HepG2 (cell line): ENCODE results near the gene BTBD7. TPM values are rescaled to one million over a fixed set of nuclear protein-coding genes. Genes with fewer than 3 reads are reported as not detected.

Source experiments
- ATAC-seq: fragments of 200-7000 bp; cut with Tn5 transposase; 3 replicates; pipeline ENCODE4 v1.9.1; 2020; ENCODE audit warnings: mild to moderate bottlenecking, moderate library complexity
- BruUV-seq: library from RNA; stranded (reverse); fragments of 400-500 nt; replicated peaks from 2 replicates; lab custom pipeline; 2021; lab: Mats Ljungman, UMichigan
- CTCF ChIA-PET: fragments of 300-600 bp; formaldehyde crosslinking; extraction: SDS; loops from one replicate; lab custom pipeline; 2021; ENCODE audit warnings: low total read pairs, inconsistent platforms, low intra/inter-chr PET ratio; lab: Yijun Ruan, JAX
- POLR2A ChIA-PET: fragments of 350-600 bp; sonication (Branson Sonifier 250); formaldehyde crosslinking; loops from one replicate; lab custom pipeline; 2020; ENCODE audit warnings: antibody characterized with exemption, inconsistent platforms; lab: Yijun Ruan, JAX
- DNase-seq: peaks from one replicate; pipeline ENCODE4 v3.0.0-alpha.2; 2015; ENCODE audit warnings: low spot score
- FAIRE-seq: peaks from 3 replicates; lab custom pipeline; 2011; peaks lifted over from hg19 to GRCh38; lab: Jason Lieb, UNC
- H2AFZ ChIP-seq: one replicate; pipeline ENCODE4 v1.6.1; 2011; ENCODE audit warnings: low read length, inconsistent platforms
- H3K27ac ChIP-seq: fragments of 300-600 bp; 3 replicates; pipeline ENCODE4 v1.8.0; 2011; ENCODE audit warnings: mixed run types, mild to moderate bottlenecking, mixed read lengths, low read length, inconsistent platforms; ENCODE audit not compliant: insufficient read depth; ENCODE audit errors: extremely low read length
- H3K27me3 ChIP-seq, 2 experiments: fragments of 200-600 bp in 1 of 2; 2 replicates in 1 of 2; 3 replicates in 1 of 2; pipeline versions ENCODE4 v1.6.0 to v1.8.0; 2011; ENCODE audit warnings: low read length in 2 of 2, mild to moderate bottlenecking in 2 of 2, moderate library complexity in 2 of 2, inconsistent platforms in 1 of 2; ENCODE audit not compliant: insufficient read depth in 2 of 2, control insufficient read depth in 1 of 2
- H3K36me3 ChIP-seq, 2 experiments: fragments of 200-600 bp in 1 of 2; replicated peaks in 1 of 2; 2 replicates in 1 of 2; 3 replicates in 1 of 2; pipeline versions ENCODE4 v1.5.1 to v1.8.0; 2011; ENCODE audit warnings: low read length in 2 of 2, inconsistent platforms in 1 of 2; ENCODE audit not compliant: insufficient read depth in 2 of 2, control insufficient read depth in 1 of 2
- H3K4me1 ChIP-seq: 2 replicates; pipeline ENCODE4 v1.5.1; 2012; ENCODE audit warnings: low read length, inconsistent platforms; ENCODE audit not compliant: insufficient read depth
- H3K4me2 ChIP-seq: 2 replicates; pipeline ENCODE4 v1.6.0; 2011; ENCODE audit warnings: low read depth, low read length, inconsistent platforms
- H3K4me3 ChIP-seq, 3 experiments: fragments of 200-600 bp in 1 of 3; sonication (generic), shearing (Covaris generic) in 1 of 3; replicated peaks in 1 of 3; 2 replicates each; pipeline ENCODE4 v1.5.1; 2011 to 2016; ENCODE audit warnings: low read length in 3 of 3, inconsistent platforms in 2 of 3, low read depth in 2 of 3, mild to moderate bottlenecking in 2 of 3, control low read depth in 1 of 3, mixed read lengths in 1 of 3; ENCODE audit not compliant: insufficient read depth in 1 of 3
- H3K79me2 ChIP-seq: one replicate; pipeline ENCODE4 v1.6.1; 2011; ENCODE audit warnings: low read length, inconsistent platforms; ENCODE audit not compliant: insufficient read depth
- H3K9ac ChIP-seq: 2 replicates; pipeline ENCODE4 v1.6.0; 2011; ENCODE audit warnings: mild to moderate bottlenecking, low read depth, low read length, inconsistent platforms; ENCODE audit not compliant: insufficient read depth
- H3K9me3 ChIP-seq: 2 replicates; pipeline ENCODE4 v1.5.1; 2012; ENCODE audit warnings: mild to moderate bottlenecking, low read length
- H4K20me1 ChIP-seq: 2 replicates; pipeline ENCODE4 v1.6.0; 2011; ENCODE audit warnings: inconsistent platforms, mild to moderate bottlenecking, low read length, moderate library complexity; ENCODE audit not compliant: insufficient read depth
- CREB1 ChIP-seq, 2 experiments: fragments of 450-650 bp in 1 of 2; IDR thresholded peaks; 2 replicates each; pipeline ENCODE4 v1.6.1; 2016 to 2017; ENCODE audit warnings: control low read depth in 1 of 2, mild to moderate bottlenecking in 1 of 2, missing compliant biosample characterization in 1 of 2, missing genetic modification characterization in 1 of 2
- FOXO1 ChIP-seq: sonication (generic); formaldehyde crosslinking; IDR thresholded peaks from 2 replicates; pipeline ENCODE4 v1.4.0; 2020; ENCODE audit warnings: missing genetic modification reagents
- GABPB1 ChIP-seq: IDR thresholded peaks from 2 replicates; pipeline ENCODE4 v1.6.1; 2016; ENCODE audit warnings: mild to moderate bottlenecking, missing genetic modification reagents, moderate library complexity, missing compliant biosample characterization
- GPN1 ChIP-seq: sonication (generic); formaldehyde crosslinking; IDR thresholded peaks from 2 replicates; pipeline ENCODE4 v1.5.1; 2020; ENCODE audit warnings: missing genetic modification reagents, borderline replicate concordance
- MATR3 ChIP-seq: sonication (generic); formaldehyde crosslinking; IDR thresholded peaks from 2 replicates; pipeline ENCODE4 v1.4.0; 2020; ENCODE audit warnings: missing genetic modification reagents
- MED1 ChIP-seq: sonication (generic); formaldehyde crosslinking; IDR thresholded peaks from 2 replicates; pipeline ENCODE4 v1.4.0; 2020; ENCODE audit warnings: missing genetic modification reagents
- MXI1 ChIP-seq: IDR thresholded peaks from 3 replicates; pipeline ENCODE4 v1.6.1; 2012; ENCODE audit warnings: low read depth, low read length, inconsistent platforms, borderline replicate concordance
- NR2F6 ChIP-seq, 2 experiments: IDR thresholded peaks; 2 replicates each; pipeline ENCODE4 v1.6.1; 2016; ENCODE audit warnings: antibody characterized with exemption in 1 of 2, mild to moderate bottlenecking in 1 of 2
- PTBP1 ChIP-seq: fragments of 200-400 bp; formaldehyde crosslinking; IDR thresholded peaks from 2 replicates; pipeline ENCODE4 v1.6.1; 2018; ENCODE audit warnings: low read length, low read depth; ENCODE audit not compliant: poor library complexity, severe bottlenecking
- SKI ChIP-seq: fragments of 450-650 bp; IDR thresholded peaks from one replicate; pipeline ENCODE4 v1.6.1; 2018; ENCODE audit warnings: mild to moderate bottlenecking; ENCODE audit not compliant: partially characterized antibody
- ZFP91 ChIP-seq: sonication (generic); formaldehyde crosslinking; IDR thresholded peaks from 2 replicates; pipeline ENCODE4 v1.9.0; 2022; ENCODE audit warnings: missing genetic modification reagents, mild to moderate bottlenecking, borderline replicate concordance
- ZFY ChIP-seq: sonication (generic); formaldehyde crosslinking; IDR thresholded peaks from 2 replicates; pipeline ENCODE4 v1.4.0; 2020; ENCODE audit warnings: missing genetic modification reagents
- ZHX2 ChIP-seq, 2 experiments: sonication (generic) in 1 of 2; formaldehyde crosslinking in 1 of 2; IDR thresholded peaks; 2 replicates each; pipeline versions ENCODE4 v1.6.1 to v1.9.0; 2014 to 2022; ENCODE audit warnings: antibody characterized with exemption in 1 of 2, borderline replicate concordance in 1 of 2, inconsistent platforms in 1 of 2, low read depth in 1 of 2, missing genetic modification reagents in 1 of 2
- ZNF138 ChIP-seq: sonication (generic); formaldehyde crosslinking; IDR thresholded peaks from 2 replicates; pipeline ENCODE4 v1.5.0; 2020; ENCODE audit warnings: mild to moderate bottlenecking, low read depth, missing genetic modification reagents
- ZNF552 ChIP-seq: sonication (generic); formaldehyde crosslinking; IDR thresholded peaks from 2 replicates; pipeline ENCODE4 v1.9.0; 2022; ENCODE audit warnings: missing genetic modification reagents, mild to moderate bottlenecking, borderline replicate concordance
- ZNF629 ChIP-seq: sonication (generic); formaldehyde crosslinking; conservative IDR thresholded peaks from 2 replicates; pipeline ENCODE4 v1.5.0; 2020; ENCODE audit warnings: missing genetic modification reagents
- WGBS: methylation state at CpG from one replicate; pipeline ENCODE4 v1.1.6; 2017; ENCODE audit warnings: low lambda C conversion rate; 5-methylcytosine and 5-hydroxymethylcytosine counted together
- in situ Hi-C: cut with HindIII; loops from 2 replicates; pipeline ENCODE4 v1.10.0; 2017; ENCODE audit warnings: low pct_unique_long_range_greater_than_20kb; ENCODE audit not compliant: extremely low pct_ligation_motif_present
- intact Hi-C: fragments of 100-400 bp; cut with micrococcal nuclease; formaldehyde crosslinking; loops from one replicate; pipeline ENCODE4 v1.10.0; 2022; ENCODE audit not compliant: unreplicated experiment
- polyA plus RNA-seq, 8 experiments: library from polyadenylated mRNA; depleted of rRNA in 3 of 8; stranded (reverse) in 7 of 8; unstranded in 1 of 8; fragments of >200 nt; fragmentation: Illumina TruSeq in 4 of 8; extraction: Trizol in 4 of 8; gene quantifications; 2 replicates each; pipeline versions ENCODE4 v1.2.1 to v1.2.3, GENCODE V29; 2011 to 2016; ENCODE audit warnings: low read depth in 4 of 8, missing spikeins in 1 of 8, mixed read lengths in 1 of 8; ENCODE audit not compliant: insufficient read depth in 1 of 8
- total RNA-seq, 5 experiments: library from RNA; depleted of rRNA; stranded (reverse); fragments of >200 nt; fragmentation: Illumina TruSeq; extraction: Trizol; gene quantifications; 2 replicates each; pipeline ENCODE4 v1.2.3, GENCODE V29; 2016; ENCODE audit warnings: low read depth in 1 of 5

The BTBD7 gene
- total and polyA plus RNA-seq, 2 of the 13 experiments (the other 11 are each of a cell fraction or from before 2014, with no cell fraction given), result 11.6 to 15.2 TPM

GRCh38 chr14:93332397-93332852, 411 bp downstream of the BTBD7 start:
- BruUV-seq, result no TSS peak
- intact Hi-C loops, result loop anchor here (5.0 to 10.0 kb wide), 2 partner anchors 48 to 125 kb away; partner anchors contain the start of genes GON7 and UBR7
- H3K4me3 ChIP-seq, result peak overlapping the region; percentile 77 to 81 (median 79)
- H3K27me3 ChIP-seq, result no peaks in the 10 kb centered on the region; a peak in 1 of 5 replicates
- peaks cover 54% of the 10 kb centered on the region for H3K4me1 ChIP-seq
- peaks cover 7% of the 10 kb centered on the region; the same call in 1 of the 2 replicates for H3K9me3 ChIP-seq
- peaks cover 52% of the 10 kb centered on the region for H3K79me2 ChIP-seq
- peak overlapping the region; percentile 87 for H3K9ac ChIP-seq
- DNase-seq (peak; percentile 40), ATAC-seq (peak; percentile 87), FAIRE-seq (no peak)
- H2AFZ ChIP-seq, result no peak overlapping the region
- H3K36me3 ChIP-seq, result no peaks in the 10 kb centered on the region
- peak overlapping the region; percentile 84 for H3K27ac ChIP-seq
- in situ Hi-C loops, result no loop called here
- ChIA-PET POLR2A (interaction anchor here (0.7 to 2.1 kb wide), 4 partner anchors 13 to 126 kb away, joined by 3 to 8 read pairs (median 3); partner anchors contain the start of genes GON7 and UBR7), CTCF (no interaction called here)
- H3K4me2 ChIP-seq, result peak overlapping the region; percentile 83
- H4K20me1 ChIP-seq, result peaks cover 21% of the 10 kb centered on the region
- no CpG with 5 or more reads among the region's 61 CpGs for WGBS
- TF ChIP-seq MXI1 (peak; percentile 31; the same call in 1 of the 3 replicates), MATR3 (no peak), CREB1 (IDR thresholded peaks at IDR 0.05) (no peak), CREB1 (CRISPR knock-in tag; IDR thresholded peaks at IDR 0.05) (no peak), ZNF629 (no peak), ZFP91 (no peak), MED1 (0 out of 2 replicates have a peak, but pooled peaks have one; percentile 1), FOXO1 (0 out of 2 replicates have a peak, but pooled peaks have one; percentile 33), NR2F6 (IDR thresholded peaks at IDR 0.05) (no peak), NR2F6 (CRISPR knock-in tag; IDR thresholded peaks at IDR 0.05) (no peak), ZNF138 (0 out of 2 replicates have a peak, but pooled peaks have one; percentile 18), SKI (peak; percentile 48), GABPB1 (CRISPR knock-in tag) (peak; percentile 6; the same call in 1 of the 2 replicates), GPN1 (no peak), ZHX2 (IDR thresholded peaks at IDR 0.05; ENCODE audit: low read depth) (no peak), ZHX2 (CRISPR knock-in tag; IDR thresholded peaks at IDR 0.05; ENCODE audit: borderline replicate concordance) (no peak), PTBP1 (no peak), ZFY (CRISPR knock-in tag) (peak; percentile 50; the same call in 1 of the 2 replicates), ZNF552 (no peak)
